ENCODE data around the gene IL5RA.

Gene IL5RA

GRCh38 chr3:3110299-3110630, at the start of gene IL5RA:
Gene IL5RA (minus strand): TSS chr3:3110374. CDS start chr3:3104984, 5,390 bp downstream.
- H3K27ac ChIP-seq, result peak within 1 kb of the TSS; percentile 41
- TF ChIP-seq ZFX (IDR thresholded peaks at IDR 0.05; ENCODE audit: borderline replicate concordance), result no peak
- TF ChIP-seq CTCF (IDR thresholded peaks at IDR 0.05), result no peak

DNA sequence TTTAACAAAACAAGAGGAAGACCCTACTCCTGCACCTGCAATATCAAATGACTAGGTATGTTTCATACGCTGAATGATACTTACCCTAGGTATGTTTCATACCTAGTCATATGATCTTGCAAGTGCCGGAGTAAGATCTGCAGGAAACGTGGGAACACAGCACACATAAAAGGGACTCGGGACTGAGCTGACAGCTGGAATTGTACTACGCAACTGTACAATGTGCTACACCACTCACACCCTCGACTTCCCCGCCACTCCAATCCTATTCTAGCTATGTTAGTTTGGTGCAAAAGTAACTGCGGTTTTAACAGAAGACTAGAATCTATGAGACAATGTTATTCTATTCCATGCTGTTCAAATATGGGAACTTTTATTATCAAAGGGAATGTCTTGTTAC, 47.3 kb upstream of the IL5RA start:
- TF ChIP-seq CTCF (IDR thresholded peaks at IDR 0.05) (no peak), ZFX (IDR thresholded peaks at IDR 0.05; ENCODE audit: borderline replicate concordance) (no peak)
- H3K27ac ChIP-seq, result no peak overlapping the region

GRCh38 chr3:3154879-3155610, 44.9 kb upstream of the IL5RA start:
- H3K27ac ChIP-seq, result no peak overlapping the region; the same call in 1 of the 2 replicates
- TF ChIP-seq ZFX (IDR thresholded peaks at IDR 0.05; ENCODE audit: borderline replicate concordance) (no peak), CTCF (IDR thresholded peaks at IDR 0.05) (no peak)

DNA sequence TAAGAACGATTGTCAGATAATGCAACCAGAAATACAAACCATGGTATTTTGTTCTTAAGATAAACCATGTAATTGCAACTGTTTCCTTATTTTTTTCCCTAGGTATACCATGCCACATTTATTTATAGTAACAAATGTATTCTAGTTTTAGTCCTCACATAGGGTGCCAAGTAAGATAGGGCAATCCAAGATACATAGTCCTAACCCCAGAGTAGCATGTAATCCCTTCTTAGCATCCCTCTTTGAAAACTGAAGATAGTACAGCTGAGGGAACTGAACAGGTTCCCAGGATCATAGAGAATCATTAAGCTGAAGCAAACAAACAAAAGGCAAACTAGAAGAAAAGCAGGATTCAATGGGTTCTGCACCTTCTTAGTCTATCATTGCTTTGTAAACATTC, 41.3 kb upstream of the IL5RA start:
- 0 out of 2 replicates have a peak overlapping the region, but pooled peaks have one; percentile 4 for H3K27ac ChIP-seq
- TF ChIP-seq CTCF (IDR thresholded peaks at IDR 0.05) (no peak), ZFX (IDR thresholded peaks at IDR 0.05; ENCODE audit: borderline replicate concordance) (no peak)

DNA sequence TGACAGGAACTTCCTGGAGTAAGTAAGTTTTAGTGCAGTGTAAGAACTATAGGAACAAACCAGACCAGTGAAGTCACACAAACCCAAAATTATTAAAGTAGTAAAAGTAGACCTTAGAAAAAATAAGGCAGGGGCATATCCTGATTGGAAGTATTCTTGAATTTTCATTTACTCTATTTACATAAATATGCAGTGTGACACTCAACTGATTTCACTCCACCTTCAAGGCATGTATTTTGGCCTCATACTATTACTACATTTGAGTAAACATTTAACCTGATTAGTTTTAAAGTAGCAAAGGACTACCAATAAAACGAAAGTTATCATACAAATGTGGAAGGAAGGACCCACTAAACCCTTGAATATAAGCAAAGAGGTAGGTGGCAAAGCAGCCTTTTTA, 39.4 kb upstream of the IL5RA start:
- TF ChIP-seq CTCF (IDR thresholded peaks at IDR 0.05) (no peak), ZFX (IDR thresholded peaks at IDR 0.05; ENCODE audit: borderline replicate concordance) (no peak)
- H3K27ac ChIP-seq, result no peak overlapping the region

GRCh38 chr3:3145831-3146230, 35.7 kb upstream of the IL5RA start:
- TF ChIP-seq CTCF (IDR thresholded peaks at IDR 0.05) (no peak), ZFX (IDR thresholded peaks at IDR 0.05; ENCODE audit: borderline replicate concordance) (no peak)
- H3K27ac ChIP-seq, result no peak overlapping the region

GRCh38 chr3:3141939-3142338, 31.8 kb upstream of the IL5RA start:
- no peak overlapping the region for H3K27ac ChIP-seq

More at GRCh38 chr3:3141939-3142338, 31.8 kb upstream of the IL5RA start:
- TF ChIP-seq CTCF (IDR thresholded peaks at IDR 0.05) (no peak), ZFX (IDR thresholded peaks at IDR 0.05; ENCODE audit: borderline replicate concordance) (no peak)
